Mucosa of gallbladder (tissue), 1 donor: ENCODE results near the gene RAD9A. TPM values are rescaled to one million over a fixed set of nuclear protein-coding genes. Genes with fewer than 3 reads are reported as not detected.

Experiments used
- DNase-seq: peaks from one replicate; pipeline ENCODE4 v3.0.0-alpha.2; 2020; ENCODE audit warnings: low spot score
- total RNA-seq: library from RNA; stranded (reverse); gene quantifications from one replicate; pipeline ENCODE4 v1.2.1, GENCODE V29; 2021
- donor health status: DM: no; HTN: no; CAD: no.

The RAD9A gene
- total RNA-seq: 45.0 TPM

DNA sequence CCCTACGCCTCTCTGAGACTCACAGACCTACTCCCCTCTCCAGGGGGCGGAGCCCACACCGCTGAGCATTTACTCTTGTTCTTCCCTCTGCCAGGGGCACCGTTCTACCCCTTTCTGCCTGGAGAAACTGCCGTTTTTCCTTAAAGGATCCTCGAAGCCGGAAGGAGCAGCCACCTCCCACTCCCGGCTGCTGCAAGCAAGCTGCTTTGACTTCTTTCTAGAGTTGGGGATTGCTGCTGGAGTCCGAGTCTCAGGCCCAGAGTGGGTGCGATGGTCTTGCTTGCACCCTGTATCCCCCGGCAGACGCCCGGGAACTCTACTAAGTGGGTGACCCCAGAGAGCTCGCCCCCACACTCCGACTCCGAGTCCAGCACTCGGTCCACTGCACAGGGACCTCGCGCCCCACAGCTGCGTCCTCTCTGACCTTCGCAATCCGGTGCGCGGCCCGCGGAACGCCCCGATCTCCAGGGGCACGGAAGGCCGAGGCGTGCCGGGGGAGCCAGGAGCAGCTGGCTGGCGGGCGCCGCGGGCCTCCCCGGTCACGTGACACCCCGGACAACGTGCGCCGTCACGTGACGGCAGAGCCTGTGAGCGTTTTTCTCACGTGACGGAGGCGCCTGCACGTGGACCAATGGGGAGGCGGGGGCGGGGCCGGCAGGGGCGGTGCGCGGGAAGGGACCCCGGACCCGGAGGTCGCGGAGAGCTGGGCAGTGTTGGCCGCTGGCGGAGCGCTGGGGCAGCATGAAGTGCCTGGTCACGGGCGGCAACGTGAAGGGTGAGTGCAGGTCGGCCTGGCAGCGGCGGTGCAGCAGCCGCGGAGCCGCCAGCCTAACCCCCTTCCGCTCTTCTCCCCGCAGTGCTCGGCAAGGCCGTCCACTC lies at the start of gene RAD9A:
RAD9A (plus strand) TSS at position 683 of the 879 bp plus-strand sequence; CDS start at position 742, 59 bp downstream.
- DNase-seq: peak; percentile 96

GRCh38 chr11:67344264-67344663 lies 47.5 kb upstream of the RAD9A start:
- no peak for DNase-seq

DNA sequence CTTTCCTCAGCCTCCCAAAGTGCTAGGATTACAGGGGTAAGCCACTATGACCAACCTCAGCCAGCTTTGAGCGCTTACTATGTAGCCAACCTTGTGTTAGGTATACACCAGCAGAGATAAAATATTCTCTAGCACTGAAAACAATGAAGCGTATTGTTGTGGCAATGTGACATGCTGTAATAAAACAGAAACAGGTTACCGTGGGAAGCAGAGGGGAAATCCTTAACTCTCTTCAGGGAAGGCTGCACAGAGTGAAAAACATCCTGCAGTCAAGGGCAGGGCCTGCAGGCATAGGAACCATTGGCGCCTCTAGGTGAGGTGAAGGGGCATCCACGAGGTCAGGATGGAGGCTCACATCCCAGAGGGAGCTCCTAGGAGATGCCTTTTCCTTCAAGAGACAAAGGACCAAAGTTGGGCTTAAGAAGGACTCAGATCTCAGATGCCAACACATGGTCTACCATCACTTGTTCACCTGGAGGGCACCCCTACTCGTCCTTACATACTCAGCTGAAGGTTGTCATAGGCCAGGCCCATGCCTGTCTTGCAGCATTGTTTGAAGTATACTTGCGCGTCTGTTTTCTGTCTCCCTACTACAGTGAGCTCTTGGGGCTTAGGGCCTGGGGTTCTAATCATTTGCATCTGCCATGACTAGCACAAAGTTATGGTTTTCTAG lies 46.4 kb upstream of the RAD9A start:
- DNase-seq: no peak

- no peak for DNase-seq
Measured at GRCh38 chr11:67345920-67346819, 45.6 kb upstream of the RAD9A start.

DNA sequence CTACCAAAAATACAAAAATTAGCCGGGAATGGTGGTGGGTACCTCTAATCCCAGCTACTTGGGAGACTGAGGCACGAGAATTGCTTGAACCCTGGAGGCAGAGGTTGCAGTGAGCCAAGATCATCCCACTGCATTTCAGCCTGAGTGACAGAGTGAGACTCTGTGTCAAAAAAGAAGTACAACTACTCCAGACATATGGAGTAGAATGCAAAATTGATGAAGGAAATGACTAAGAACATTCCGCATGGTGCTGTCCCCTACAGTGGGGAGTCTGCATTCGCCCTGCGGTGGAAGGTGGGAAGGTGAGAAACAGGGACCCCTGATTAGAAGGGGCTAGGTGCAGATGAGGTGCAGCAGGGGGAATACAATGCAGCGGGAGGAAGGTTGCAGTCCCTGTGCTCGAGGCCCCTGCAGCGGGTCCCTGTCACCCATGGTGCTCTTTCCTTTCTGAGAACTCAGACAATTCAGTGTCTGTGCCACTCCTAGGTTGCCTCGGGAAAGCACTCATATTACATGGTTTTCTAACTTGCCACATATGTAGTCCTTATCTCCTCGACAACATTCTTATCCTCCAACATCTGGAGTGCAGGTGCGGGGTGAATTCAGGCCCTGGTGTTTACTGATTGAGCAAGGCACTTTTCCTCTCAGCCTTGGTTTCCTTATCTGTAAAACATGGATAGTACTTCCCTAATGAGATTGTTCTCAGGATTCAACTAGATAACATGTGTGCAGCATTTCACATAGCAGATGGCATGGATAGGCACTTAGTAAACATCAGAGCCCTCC lies 43.6 kb upstream of the RAD9A start:
- no peak for DNase-seq

DNA sequence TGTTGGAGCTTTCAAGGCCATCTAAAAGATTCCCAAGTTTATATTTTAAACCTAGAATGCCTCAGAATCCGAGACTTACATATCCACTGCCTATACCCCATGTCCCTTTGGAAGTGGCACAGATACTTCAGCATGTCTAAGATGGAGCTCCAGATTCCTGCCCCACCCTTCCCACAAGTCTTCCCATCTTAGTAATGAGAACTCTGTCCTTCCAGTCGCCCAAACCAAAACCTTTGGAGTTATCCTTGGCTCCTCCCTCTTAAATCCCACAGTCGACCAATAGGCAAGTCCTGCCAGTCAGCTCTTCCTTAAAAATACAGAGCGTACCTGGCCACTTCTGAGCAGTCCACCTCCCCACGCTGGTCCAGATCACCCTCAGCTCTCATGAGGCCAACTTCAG lies 42.8 kb upstream of the RAD9A start:
- DNase-seq: no peak

DNA sequence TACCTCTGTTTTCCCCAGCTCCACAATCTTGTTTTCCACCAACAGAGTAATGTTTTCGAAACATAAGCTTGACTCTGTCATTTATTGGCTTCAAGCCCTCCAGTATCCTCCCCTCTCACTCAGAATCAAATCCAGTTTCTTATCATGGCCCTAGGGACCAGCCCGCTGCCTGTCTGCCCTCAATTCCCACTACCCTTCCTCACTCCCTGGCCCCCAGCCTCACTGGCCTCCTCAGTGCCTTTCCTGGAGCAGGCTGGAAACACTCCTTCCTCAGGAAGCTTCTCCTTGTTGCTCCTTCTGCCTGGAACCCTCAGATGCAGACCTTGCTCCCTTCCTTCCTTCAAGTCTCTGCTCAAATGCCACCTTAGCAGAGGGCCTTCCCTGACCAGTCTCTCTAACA lies 42.3 kb upstream of the RAD9A start:
- no peak for DNase-seq

DNA sequence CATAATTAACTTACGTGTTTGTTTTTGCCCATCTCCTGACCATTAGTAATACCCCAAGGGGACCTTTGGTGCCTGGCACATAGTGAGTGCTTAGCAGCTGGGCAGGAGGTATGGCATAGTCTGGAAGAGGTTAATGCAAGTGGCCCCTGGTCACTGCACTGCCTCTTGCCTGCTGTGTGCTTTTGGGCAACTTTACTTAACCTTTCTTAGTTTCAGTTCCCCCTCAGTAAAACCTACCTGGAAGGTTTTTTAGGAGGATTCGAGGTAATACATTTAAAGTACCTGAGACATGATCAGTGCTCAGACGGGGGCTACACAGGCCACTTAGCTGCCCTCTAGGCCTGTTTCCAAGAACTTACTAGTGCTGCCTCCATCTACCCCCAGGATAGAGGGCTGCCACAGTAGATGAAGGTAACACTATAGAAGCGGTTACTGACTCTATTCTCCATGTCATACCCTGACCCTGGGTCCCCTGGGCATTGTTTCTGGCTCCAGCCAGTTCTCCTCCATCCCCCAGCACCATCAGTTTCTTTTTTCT lies 41.8 kb upstream of the RAD9A start:
- no peak for DNase-seq

- DNase-seq: peak; percentile 76
Measured at GRCh38 chr11:67351275-67352005, 40.3 kb upstream of the RAD9A start.

DNA sequence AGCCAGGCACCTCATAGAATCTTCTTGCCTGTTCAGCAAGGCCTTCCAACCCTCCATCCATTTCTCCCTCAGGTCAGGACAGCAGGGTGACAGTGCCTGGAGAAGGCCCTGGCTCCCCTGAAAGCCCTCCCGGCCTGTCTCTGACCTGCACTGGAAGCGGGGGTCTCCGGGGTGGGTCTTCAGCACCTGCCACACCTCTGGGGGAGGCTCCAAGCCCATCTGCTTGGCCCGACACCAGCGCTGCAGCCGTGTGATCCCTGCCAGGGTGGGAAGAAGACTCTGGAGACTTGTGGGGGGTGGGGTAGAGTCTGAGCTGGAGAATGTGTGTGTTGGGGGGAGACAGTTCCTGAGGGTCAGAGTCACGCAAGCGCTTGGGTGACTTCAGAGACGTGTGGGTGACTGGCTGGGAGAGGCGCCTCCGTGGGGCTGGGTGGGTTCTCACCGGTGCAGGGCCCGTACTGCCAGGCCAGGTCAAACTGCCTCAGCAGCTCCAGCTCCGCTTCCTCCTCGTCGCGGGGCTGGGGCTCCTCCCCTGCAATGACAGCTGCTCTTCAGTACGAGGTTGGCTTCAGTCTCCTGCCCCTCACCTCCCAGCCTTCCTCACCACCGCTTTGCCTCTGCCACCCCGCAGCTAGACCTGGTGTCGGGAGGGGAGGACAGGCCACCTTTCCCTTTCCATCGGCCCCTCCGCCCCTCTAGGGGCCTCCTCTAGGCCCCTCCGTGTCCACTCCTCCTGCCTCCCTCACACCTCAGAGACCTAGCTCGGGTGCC lies 39.1 kb upstream of the RAD9A start:
- DNase-seq: no peak

- DNase-seq: peak; percentile 98
Measured at GRCh38 chr11:67353317-67354074, 38.3 kb upstream of the RAD9A start, which contains the start of gene POLD4. TSS of gene POLD4 (minus strand) at chr11:67353546. CDS start at chr11:67353399, 147 bp downstream.

DNA sequence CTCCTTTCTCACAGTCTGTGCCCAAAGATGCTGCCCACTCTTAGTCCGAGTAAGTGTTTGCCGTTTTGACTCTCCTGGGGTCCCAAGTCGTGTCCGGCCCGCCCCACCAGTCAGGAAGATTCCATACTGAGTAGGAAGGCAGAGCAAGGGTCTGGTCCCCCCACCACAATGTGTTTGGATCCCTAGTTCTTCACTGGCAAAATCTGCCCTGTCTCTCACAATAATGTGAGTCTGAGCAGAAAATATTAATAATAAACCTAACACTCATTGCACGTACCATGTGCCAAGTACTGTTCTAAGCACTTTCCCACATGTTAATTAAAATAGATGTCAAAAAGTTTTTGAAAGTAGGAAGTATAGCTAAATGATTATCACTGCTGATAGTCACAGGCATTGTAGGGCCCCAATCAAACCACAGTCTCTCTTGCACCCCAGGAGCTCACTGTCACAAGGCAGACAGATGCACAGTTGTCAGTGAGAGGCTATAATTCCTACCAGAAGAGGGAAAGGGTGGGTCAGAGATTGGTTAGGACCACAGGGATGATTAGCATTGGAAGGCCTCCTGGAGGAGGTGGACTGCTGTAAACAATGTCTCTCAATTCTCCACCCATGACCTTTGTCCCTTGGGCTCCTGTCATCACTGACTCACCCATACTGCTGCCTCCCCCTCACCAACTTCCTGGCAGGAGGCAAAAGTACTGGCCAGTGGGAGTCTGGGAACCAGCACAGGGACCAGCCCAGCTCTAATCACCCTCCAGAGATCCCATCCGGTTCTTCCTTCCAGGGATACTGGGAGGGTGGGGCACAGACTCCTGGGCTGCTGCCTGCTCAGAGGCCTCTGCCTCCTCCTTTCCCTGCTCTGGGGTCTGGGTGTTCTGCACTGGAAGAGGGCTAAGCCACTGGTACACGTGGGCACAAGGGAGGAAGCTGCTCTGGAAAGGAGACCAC lies 37.4 kb upstream of the RAD9A start:
- DNase-seq: peak; percentile 77

DNA sequence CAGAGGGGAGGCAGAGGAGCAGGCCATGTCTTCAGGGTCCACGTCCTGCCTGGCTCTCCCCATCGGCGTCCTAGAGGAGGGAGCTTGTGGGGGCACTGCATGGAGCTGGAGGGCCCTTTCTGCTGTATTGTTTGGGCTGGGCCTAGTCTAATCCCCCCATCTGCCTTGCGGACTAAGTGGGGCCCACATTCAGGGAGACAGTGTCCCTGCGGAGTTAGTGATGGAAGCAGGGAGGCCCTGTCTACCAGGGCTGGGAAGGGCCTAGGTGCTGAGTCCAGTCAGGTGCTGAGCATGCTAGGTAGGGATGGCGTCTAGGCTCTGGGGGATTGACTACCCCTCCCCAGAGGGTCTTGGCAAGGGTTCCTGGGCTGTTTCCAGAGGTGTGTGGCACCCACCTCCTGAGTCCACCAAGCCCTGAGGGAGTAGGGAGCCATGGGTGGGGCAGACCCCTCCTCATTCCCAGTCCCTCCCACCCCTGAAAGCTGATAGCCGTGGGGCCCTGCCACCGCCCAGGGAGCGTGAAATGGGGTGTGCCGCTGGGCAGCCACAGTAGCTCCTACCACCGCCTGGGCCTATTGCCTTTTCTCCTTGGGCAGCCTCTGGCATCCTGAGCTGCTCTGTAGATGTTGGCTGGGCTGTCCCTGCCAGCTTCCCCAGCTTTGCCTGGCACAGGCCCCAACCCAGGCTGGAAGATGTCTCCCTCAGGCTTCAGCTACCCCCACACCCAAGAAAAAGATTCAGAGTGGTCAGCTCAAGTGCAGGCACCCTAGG lies 36.6 kb upstream of the RAD9A start:
- DNase-seq: no peak

- no peak for DNase-seq
Measured at GRCh38 chr11:67355794-67356386, 35.9 kb upstream of the RAD9A start.

- no peak for DNase-seq
Measured at GRCh38 chr11:67356387-67356863, 35.4 kb upstream of the RAD9A start.
